Smooth muscle cell (in vitro differentiated cells): ENCODE results near the gene SLC38A1. TPM values are rescaled to one million over a fixed set of nuclear protein-coding genes. Genes with fewer than 3 reads are reported as not detected.

ENCODE experiments used
- DNase-seq: peaks from one replicate; lab custom pipeline; 2025; ENCODE audit not compliant: unreplicated experiment; lab: John Stamatoyannopoulos, UW
- H2AFZ ChIP-seq: fragments of 200-600 bp; sonication (generic); 2 replicates; pipeline ENCODE4 v1.6.0; 2016; ENCODE audit warnings: antibody characterized with exemption, low read depth, mild to moderate bottlenecking
- H3F3A ChIP-seq: fragments of 200-600 bp; sonication (generic); 2 replicates; pipeline ENCODE4 v1.6.0; 2017; ENCODE audit warnings: antibody characterized with exemption, low read depth
- H3K27ac ChIP-seq: fragments of 200-600 bp; sonication (generic); 2 replicates; pipeline ENCODE4 v1.5.1; 2016; ENCODE audit warnings: low read depth, mild to moderate bottlenecking
- H3K27me3 ChIP-seq: fragments of 200-600 bp; sonication (generic); 2 replicates; pipeline ENCODE4 v1.6.1; 2016; ENCODE audit warnings: low read depth, mild to moderate bottlenecking
- H3K36me3 ChIP-seq: fragments of 200-600 bp; sonication (generic); 2 replicates; pipeline ENCODE4 v1.5.1; 2016; ENCODE audit warnings: low read depth
- H3K4me1 ChIP-seq: fragments of 200-600 bp; sonication (generic); 2 replicates; pipeline ENCODE4 v1.5.1; 2016; ENCODE audit warnings: low read depth
- H3K4me2 ChIP-seq: fragments of 200-600 bp; sonication (generic); 2 replicates; pipeline ENCODE4 v1.6.0; 2016; ENCODE audit warnings: mild to moderate bottlenecking
- H3K4me3 ChIP-seq: fragments of 200-600 bp; sonication (generic); 2 replicates; pipeline ENCODE4 v1.5.1; 2016; ENCODE audit warnings: mild to moderate bottlenecking
- H3K79me2 ChIP-seq: fragments of 200-600 bp; sonication (generic); 2 replicates; pipeline ENCODE4 v1.6.0; 2016; ENCODE audit warnings: low read depth, mild to moderate bottlenecking
- H3K9ac ChIP-seq: fragments of 200-600 bp; sonication (generic); 2 replicates; pipeline ENCODE4 v1.6.0; 2016; ENCODE audit warnings: low read depth
- H3K9me3 ChIP-seq: fragments of 200-600 bp; sonication (generic); replicated peaks from 2 replicates; pipeline ENCODE4 v1.5.1; 2016; ENCODE audit warnings: low read depth
- H4K20me1 ChIP-seq: fragments of 200-600 bp; sonication (generic); 2 replicates; pipeline ENCODE4 v1.6.0; 2016; ENCODE audit warnings: low read depth
- CTCF ChIP-seq: fragments of 200-600 bp; sonication (generic); IDR thresholded peaks from 2 replicates; pipeline ENCODE4 v1.5.1; 2017; ENCODE audit warnings: borderline replicate concordance, mild to moderate bottlenecking, antibody characterized with exemption; ENCODE audit not compliant: insufficient read depth, poor library complexity, severe bottlenecking
- WGBS: methylation state at CpG from one replicate; pipeline ENCODE4 v1.1.7; 2016; ENCODE audit warnings: low lambda C conversion rate; 5-methylcytosine and 5-hydroxymethylcytosine counted together
- polyA plus RNA-seq: library from polyadenylated mRNA; unstranded; fragments of >200 nt; fragmentation: Nextera tagmentation; extraction: Ambion mirVana; gene quantifications from 2 replicates; pipeline ENCODE4 v1.2.1, GENCODE V29; 2016
- total RNA-seq: library from RNA; depleted of rRNA; stranded (reverse); fragments of >200 nt; gene quantifications from 2 replicates; pipeline ENCODE4 v1.2.3, GENCODE V29; 2014

The SLC38A1 gene
- total and polyA plus RNA-seq, 2 experiments from 2014 or later = 23.5 to 85.8 TPM

GRCh38 chr12:46219877-46220655 lies 48.8 kb downstream of the SLC38A1 start:
- no peak for TF ChIP-seq CTCF

GRCh38 chr12:46219132-46219876 lies 49.5 kb downstream of the SLC38A1 start:
- Histone ChIP-seq H3F3A (peaks cover 11% of the 10 kb centered on the region), H3K9ac (no peak overlapping the region), H3K4me1 (peaks cover 19% of the 10 kb centered on the region), H3K9me3 (no peaks in the 10 kb centered on the region), H3K36me3 (no peaks in the 10 kb centered on the region), H3K4me2 (no peak overlapping the region), H2AFZ (no peak overlapping the region), H3K27me3 (no peaks in the 10 kb centered on the region), H3K79me2 (peaks cover 10% of the 10 kb centered on the region), H3K4me3 (no peak overlapping the region), H3K27ac (peak overlapping the region; percentile 82), H4K20me1 (no peaks in the 10 kb centered on the region)
- 77% methylated on average over 2 of the region's 2 CpGs for WGBS
- TF ChIP-seq CTCF = no peak
- DNase-seq = no peak

More at GRCh38 chr12:46219877-46220655, 48.8 kb downstream of the SLC38A1 start:
- Histone ChIP-seq H3F3A (peaks cover 10% of the 10 kb centered on the region), H3K27ac (peak overlapping the region; percentile 82), H3K4me3 (no peak overlapping the region), H3K27me3 (no peaks in the 10 kb centered on the region), H2AFZ (no peak overlapping the region), H3K79me2 (peaks cover 12% of the 10 kb centered on the region), H4K20me1 (no peaks in the 10 kb centered on the region), H3K36me3 (no peaks in the 10 kb centered on the region), H3K9me3 (no peaks in the 10 kb centered on the region), H3K4me2 (peak overlapping the region; percentile 41), H3K4me1 (peaks cover 19% of the 10 kb centered on the region), H3K9ac (peak overlapping the region; percentile 38)
- 70% methylated on average over 10 of the region's 10 CpGs for WGBS
- DNase-seq = no peak

GRCh38 chr12:46218322-46219095 lies 50.3 kb downstream of the SLC38A1 start:
- Histone ChIP-seq H3K4me1 (peaks cover 19% of the 10 kb centered on the region), H3K4me3 (no peak overlapping the region), H3K9ac (no peak overlapping the region), H3K36me3 (no peaks in the 10 kb centered on the region), H2AFZ (no peak overlapping the region), H3F3A (peaks cover 11% of the 10 kb centered on the region), H3K27me3 (no peaks in the 10 kb centered on the region), H4K20me1 (no peaks in the 10 kb centered on the region), H3K9me3 (no peaks in the 10 kb centered on the region), H3K27ac (peak overlapping the region; percentile 82), H3K79me2 (peaks cover 10% of the 10 kb centered on the region), H3K4me2 (no peak overlapping the region)
- 85% methylated on average over 10 of the region's 10 CpGs for WGBS
- DNase-seq = no peak
- no peak for TF ChIP-seq CTCF
